ENCODE measurements around the gene VTA1.

- TF ChIP-seq IKZF4 (CRISPR knock-in tag; IDR thresholded peaks at IDR 0.05; ENCODE audit: borderline replicate concordance, low read depth, not compliant biosample characterization) (no peak), FOXK1 (CRISPR knock-in tag; IDR thresholded peaks at IDR 0.05; ENCODE audit: borderline replicate concordance, low read depth) (no peak), MZF1 (CRISPR knock-in tag; IDR thresholded peaks at IDR 0.05; ENCODE audit: borderline replicate concordance) (no peak)
Measured at GRCh38 chr6:142260748-142261147, 113.7 kb downstream of the VTA1 start.

All from HepG2 (cell line).